Sigmoid colon (tissue), 3 donors: ENCODE data around the gene C11orf16.

Experiments
- POLR2A ChIP-seq, 2 donors: fragments of 450-650 bp; IDR thresholded peaks; one replicate each; pipeline ENCODE4 v1.6.1; 2016; ENCODE audit warnings: antibody characterized with exemption in 2 of 2, mild to moderate bottlenecking in 2 of 2, moderate library complexity in 2 of 2
- TF ChIP-seq, protein P1 (sequence below), 4 experiments: fragments of 450-650 bp in 3 of 4; fragments of 200-600 bp in 1 of 4; IDR thresholded peaks; one replicate each; pipeline ENCODE4 v1.5.1; 2016 to 2019; ENCODE audit warnings: antibody characterized with exemption in 4 of 4, mild to moderate bottlenecking in 3 of 4, moderate library complexity in 2 of 4

DNA sequence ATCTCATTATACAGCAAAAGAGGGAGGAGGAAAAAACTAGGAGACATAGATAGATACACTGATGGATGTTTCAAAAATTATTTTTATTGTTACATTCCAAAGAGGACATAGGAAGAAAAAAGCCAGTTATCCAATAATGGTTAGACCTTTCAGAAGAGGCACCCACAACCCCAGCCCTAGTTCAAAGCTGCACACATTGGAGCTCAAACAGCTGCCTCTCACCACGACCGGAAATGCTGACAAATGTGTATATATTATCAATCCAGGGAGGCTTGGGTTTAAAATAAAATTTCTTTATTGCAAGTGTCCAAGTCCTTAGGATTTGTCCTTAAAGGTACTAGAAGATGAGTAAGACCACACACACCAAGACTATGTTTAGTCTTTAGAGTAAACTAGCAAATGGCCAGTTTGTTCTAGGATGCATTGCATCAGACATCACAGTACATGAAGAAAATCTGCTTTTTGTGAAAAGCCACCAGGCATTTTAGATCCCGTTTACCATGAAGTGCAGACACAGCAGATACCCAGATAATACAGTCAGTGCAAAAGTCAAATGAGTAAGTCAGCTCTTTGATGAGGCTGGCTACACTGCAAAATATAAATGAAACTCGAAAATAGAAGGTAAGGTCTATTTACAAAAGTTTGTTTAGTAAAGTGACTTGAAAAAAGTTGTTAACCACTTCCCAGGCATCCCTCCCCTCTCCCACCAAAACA, 14.6 kb upstream of the C11orf16 start:
- no peak for TF ChIP-seq POLR2A (IDR thresholded peaks at IDR 0.05)
- TF ChIP-seq, protein P1, sequence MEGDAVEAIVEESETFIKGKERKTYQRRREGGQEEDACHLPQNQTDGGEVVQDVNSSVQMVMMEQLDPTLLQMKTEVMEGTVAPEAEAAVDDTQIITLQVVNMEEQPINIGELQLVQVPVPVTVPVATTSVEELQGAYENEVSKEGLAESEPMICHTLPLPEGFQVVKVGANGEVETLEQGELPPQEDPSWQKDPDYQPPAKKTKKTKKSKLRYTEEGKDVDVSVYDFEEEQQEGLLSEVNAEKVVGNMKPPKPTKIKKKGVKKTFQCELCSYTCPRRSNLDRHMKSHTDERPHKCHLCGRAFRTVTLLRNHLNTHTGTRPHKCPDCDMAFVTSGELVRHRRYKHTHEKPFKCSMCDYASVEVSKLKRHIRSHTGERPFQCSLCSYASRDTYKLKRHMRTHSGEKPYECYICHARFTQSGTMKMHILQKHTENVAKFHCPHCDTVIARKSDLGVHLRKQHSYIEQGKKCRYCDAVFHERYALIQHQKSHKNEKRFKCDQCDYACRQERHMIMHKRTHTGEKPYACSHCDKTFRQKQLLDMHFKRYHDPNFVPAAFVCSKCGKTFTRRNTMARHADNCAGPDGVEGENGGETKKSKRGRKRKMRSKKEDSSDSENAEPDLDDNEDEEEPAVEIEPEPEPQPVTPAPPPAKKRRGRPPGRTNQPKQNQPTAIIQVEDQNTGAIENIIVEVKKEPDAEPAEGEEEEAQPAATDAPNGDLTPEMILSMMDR (IDR thresholded peaks at IDR 0.05): no peak
